HEK293 (cell line): ENCODE measurements around the gene FOXP1.

Source experiments
- CTCF ChIA-PET: fragments of 350-600 bp; formaldehyde crosslinking; extraction: SDS; loops from one replicate; lab custom pipeline; 2021; ENCODE audit warnings: antibody characterized with exemption; lab: Yijun Ruan, JAX
- POLR2A ChIA-PET: fragments of 300-600 bp; formaldehyde crosslinking; extraction: SDS; loops from one replicate; lab custom pipeline; 2020; ENCODE audit warnings: antibody characterized with exemption, inconsistent platforms; lab: Yijun Ruan, JAX
- H3K27ac ChIP-seq: fragments of 200-500 bp; sonication (Bioruptor generic); 2 replicates; pipeline ENCODE4 v1.5.1; 2014; ENCODE audit warnings: low read depth, low read length, control low read depth, inconsistent platforms; ENCODE audit errors: extremely low read depth
- H3K36me3 ChIP-seq, 2 experiments: fragments of 200-500 bp in 1 of 2; sonication (Bioruptor generic) in 1 of 2; 1 replicate in 1 of 2; 2 replicates in 1 of 2; pipeline ENCODE4 v1.5.1; 2014 to 2017; ENCODE audit warnings: inconsistent platforms in 2 of 2, low read length in 2 of 2; ENCODE audit not compliant: control insufficient read depth in 2 of 2, insufficient read depth in 1 of 2
- H3K4me1 ChIP-seq: fragments of 200-500 bp; sonication (Bioruptor generic); 2 replicates; pipeline ENCODE4 v1.5.1; 2014; ENCODE audit warnings: mild to moderate bottlenecking, low read length, inconsistent platforms; ENCODE audit not compliant: control insufficient read depth, insufficient read depth
- H3K4me3 ChIP-seq: 2 replicates; pipeline ENCODE4 v1.5.1; 2011; ENCODE audit warnings: low read depth, mild to moderate bottlenecking, control low read depth, low read length, moderate library complexity
- H3K9me3 ChIP-seq: fragments of 200-500 bp; sonication (Bioruptor generic); 2 replicates; pipeline ENCODE4 v1.5.1; 2014; ENCODE audit warnings: low read depth, low read length, inconsistent platforms; ENCODE audit not compliant: control insufficient read depth, insufficient read depth
- GFI1B ChIP-seq: fragments of 450-650 bp; formaldehyde crosslinking; IDR thresholded peaks from 2 replicates; pipeline ENCODE4 v1.5.1; 2016; ENCODE audit warnings: missing biosample characterization, missing genetic modification characterization
- INSM2 ChIP-seq: fragments of 450-650 bp; formaldehyde crosslinking; IDR thresholded peaks from 2 replicates; pipeline ENCODE4 v1.5.1; 2016; ENCODE audit warnings: missing biosample characterization, missing genetic modification characterization
- OVOL3 ChIP-seq: fragments of 450-650 bp; formaldehyde crosslinking; IDR thresholded peaks from 2 replicates; pipeline ENCODE4 v1.5.1; 2016; ENCODE audit warnings: missing biosample characterization, missing genetic modification characterization
- SCRT1 ChIP-seq: fragments of 450-650 bp; formaldehyde crosslinking; IDR thresholded peaks from 2 replicates; pipeline ENCODE4 v1.5.1; 2016; ENCODE audit warnings: missing biosample characterization, missing genetic modification characterization, borderline replicate concordance
- SCRT2 ChIP-seq: fragments of 450-650 bp; formaldehyde crosslinking; IDR thresholded peaks from 2 replicates; pipeline ENCODE4 v1.5.1; 2016; ENCODE audit warnings: missing biosample characterization, missing genetic modification characterization
- ZBTB20 ChIP-seq: fragments of 450-650 bp; formaldehyde crosslinking; IDR thresholded peaks from 2 replicates; pipeline ENCODE4 v1.5.1; 2016; ENCODE audit warnings: missing biosample characterization, missing genetic modification characterization
- ZNF140 ChIP-seq: fragments of 450-650 bp; formaldehyde crosslinking; IDR thresholded peaks from 2 replicates; pipeline ENCODE4 v1.5.1; 2016; ENCODE audit warnings: missing biosample characterization, missing genetic modification characterization
- ZNF2 ChIP-seq: fragments of 450-650 bp; formaldehyde crosslinking; IDR thresholded peaks from 2 replicates; pipeline ENCODE4 v1.5.1; 2016; ENCODE audit warnings: missing biosample characterization, missing genetic modification characterization
- ZNF302 ChIP-seq: fragments of 450-650 bp; formaldehyde crosslinking; IDR thresholded peaks from 2 replicates; pipeline ENCODE4 v1.5.1; 2016; ENCODE audit warnings: missing biosample characterization, missing genetic modification characterization, low read depth
- ZNF335 ChIP-seq: fragments of 450-650 bp; formaldehyde crosslinking; conservative IDR thresholded peaks from 2 replicates; pipeline ENCODE4 v1.5.1; 2016; ENCODE audit warnings: missing biosample characterization, missing genetic modification characterization
- ZNF341 ChIP-seq: fragments of 450-650 bp; formaldehyde crosslinking; IDR thresholded peaks from 2 replicates; pipeline ENCODE4; 2016; ENCODE audit warnings: low read depth, missing biosample characterization, missing genetic modification characterization
- ZNF398 ChIP-seq: fragments of 450-650 bp; formaldehyde crosslinking; IDR thresholded peaks from 2 replicates; pipeline ENCODE4 v1.5.1; 2017; ENCODE audit warnings: missing biosample characterization, missing genetic modification characterization
- ZNF548 ChIP-seq: fragments of 450-650 bp; formaldehyde crosslinking; IDR thresholded peaks from 2 replicates; pipeline ENCODE4 v1.5.1; 2016; ENCODE audit warnings: missing biosample characterization, missing genetic modification characterization
- ZNF555 ChIP-seq: fragments of 450-650 bp; formaldehyde crosslinking; conservative IDR thresholded peaks from 2 replicates; pipeline ENCODE4 v1.5.1; 2017; ENCODE audit warnings: missing biosample characterization, mild to moderate bottlenecking, missing genetic modification characterization, inconsistent platforms
- ZNF600 ChIP-seq: fragments of 450-650 bp; formaldehyde crosslinking; IDR thresholded peaks from 2 replicates; pipeline ENCODE4 v1.5.1; 2016; ENCODE audit warnings: missing biosample characterization, missing genetic modification characterization
- ZNF629 ChIP-seq: fragments of 450-650 bp; formaldehyde crosslinking; IDR thresholded peaks from 2 replicates; pipeline ENCODE4 v1.5.1; 2017; ENCODE audit warnings: missing biosample characterization, missing genetic modification characterization
- ZNF654 ChIP-seq: fragments of 450-650 bp; formaldehyde crosslinking; IDR thresholded peaks from 2 replicates; pipeline ENCODE4 v1.5.1; 2016; ENCODE audit warnings: low read depth, missing biosample characterization, missing genetic modification characterization
- TF ChIP-seq, protein P1 (sequence below): fragments of 450-650 bp; formaldehyde crosslinking; IDR thresholded peaks from 2 replicates; pipeline ENCODE4 v1.5.1; 2016; ENCODE audit warnings: missing biosample characterization, missing genetic modification characterization

Gene FOXP1

GRCh38 chr3:71307991-71308697, 275.4 kb downstream of the FOXP1 start:
- peaks cover 12% of the 10 kb centered on the region; the same call in 1 of the 2 replicates for H3K4me1 ChIP-seq
- no peak overlapping the region for H3K4me3 ChIP-seq
- CTCF ChIA-PET: no interaction called here
- POLR2A ChIA-PET: no interaction called here
- no peaks in the 10 kb centered on the region for H3K9me3 ChIP-seq
- no peaks in the 10 kb centered on the region for H3K36me3 ChIP-seq
- no peak overlapping the region for H3K27ac ChIP-seq
- no peak for TF ChIP-seq ZNF140
- no peak for TF ChIP-seq ZNF555 (tag by site-specific recombination)
- TF ChIP-seq GFI1B (tag by site-specific recombination): peak; percentile 80
- TF ChIP-seq SCRT1 (tag by site-specific recombination): 0 out of 2 replicates have a peak, but pooled peaks have one; percentile 27
- TF ChIP-seq OVOL3 (tag by site-specific recombination): no peak

DNA sequence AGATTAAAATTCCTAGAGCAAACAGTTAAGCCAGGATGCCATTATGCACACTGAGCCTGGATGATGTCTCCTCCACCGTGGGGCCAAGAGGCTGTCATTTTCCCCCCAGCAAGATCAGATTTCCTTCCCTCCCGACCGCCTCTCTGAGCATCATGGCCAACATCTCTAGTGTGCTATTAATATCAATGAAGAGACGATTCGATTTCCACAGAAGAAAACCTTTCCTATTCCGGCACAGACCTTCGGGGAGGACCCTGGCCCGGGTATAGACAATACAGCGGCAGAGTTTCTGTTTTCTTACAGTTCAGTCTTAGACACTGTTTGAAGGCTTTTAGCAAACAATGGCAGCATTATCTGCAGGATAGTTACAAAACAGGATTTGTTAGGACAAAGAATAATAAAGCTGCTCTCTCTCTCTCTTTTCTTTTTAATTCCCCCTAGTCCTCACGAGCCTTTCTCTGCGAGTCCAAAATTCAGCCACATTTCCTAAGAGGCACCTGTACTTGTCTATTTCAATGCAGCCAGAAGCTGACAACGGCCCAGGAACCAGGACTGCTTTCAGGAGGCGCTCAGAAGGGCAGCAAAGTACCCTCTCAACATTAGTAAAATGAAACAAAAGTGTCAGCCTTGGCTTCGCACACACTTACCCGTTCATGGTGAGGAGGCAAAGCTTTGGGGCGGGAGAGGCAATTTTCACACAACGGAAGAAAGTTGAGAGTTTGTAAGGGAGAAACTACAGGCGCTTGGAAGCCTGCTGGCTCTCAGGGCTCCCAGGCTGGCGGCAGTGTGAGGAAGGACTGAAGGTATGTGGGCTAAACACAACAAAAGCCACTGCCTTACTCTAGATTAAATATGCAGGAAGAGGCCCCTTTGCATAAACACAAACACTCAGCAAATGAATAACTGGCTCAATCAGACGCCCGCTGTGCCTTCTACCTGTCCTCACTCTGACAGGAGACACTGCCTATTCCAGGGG, 278.0 kb downstream of the FOXP1 start:
- Histone ChIP-seq H3K4me3 (no peak overlapping the region; the same call in 1 of the 2 replicates), H3K9me3 (no peaks in the 10 kb centered on the region), H3K4me1 (peaks cover 14% of the 10 kb centered on the region; the same call in 1 of the 2 replicates), H3K36me3 (no peaks in the 10 kb centered on the region), H3K27ac (peak overlapping the region; percentile 46; the same call in 1 of the 2 replicates)
- TF ChIP-seq ZNF398 (tag by site-specific recombination) (peak; percentile 59), INSM2 (tag by site-specific recombination) (0 out of 2 replicates have a peak, but pooled peaks have one; percentile 23), ZNF2 (tag by site-specific recombination) (no peak), ZNF600 (0 out of 2 replicates have a peak, but pooled peaks have one; percentile 10), ZBTB20 (tag by site-specific recombination) (peak; percentile 82), ZNF341 (no peak), ZNF335 (tag by site-specific recombination) (peak; percentile 80)
- TF ChIP-seq, protein P1, sequence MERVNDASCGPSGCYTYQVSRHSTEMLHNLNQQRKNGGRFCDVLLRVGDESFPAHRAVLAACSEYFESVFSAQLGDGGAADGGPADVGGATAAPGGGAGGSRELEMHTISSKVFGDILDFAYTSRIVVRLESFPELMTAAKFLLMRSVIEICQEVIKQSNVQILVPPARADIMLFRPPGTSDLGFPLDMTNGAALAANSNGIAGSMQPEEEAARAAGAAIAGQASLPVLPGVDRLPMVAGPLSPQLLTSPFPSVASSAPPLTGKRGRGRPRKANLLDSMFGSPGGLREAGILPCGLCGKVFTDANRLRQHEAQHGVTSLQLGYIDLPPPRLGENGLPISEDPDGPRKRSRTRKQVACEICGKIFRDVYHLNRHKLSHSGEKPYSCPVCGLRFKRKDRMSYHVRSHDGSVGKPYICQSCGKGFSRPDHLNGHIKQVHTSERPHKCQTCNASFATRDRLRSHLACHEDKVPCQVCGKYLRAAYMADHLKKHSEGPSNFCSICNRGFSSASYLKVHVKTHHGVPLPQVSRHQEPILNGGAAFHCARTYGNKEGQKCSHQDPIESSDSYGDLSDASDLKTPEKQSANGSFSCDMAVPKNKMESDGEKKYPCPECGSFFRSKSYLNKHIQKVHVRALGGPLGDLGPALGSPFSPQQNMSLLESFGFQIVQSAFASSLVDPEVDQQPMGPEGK (tag by site-specific recombination): peak; percentile 49; the same call in 1 of the 2 replicates
- ChIA-PET POLR2A (interaction anchor here (0.5 kb wide), 1 partner anchor 19 kb away, joined by 3 read pairs; no protein-coding TSS in a partner anchor), CTCF (no interaction called here)

- no peak for TF ChIP-seq ZNF302 (tag by site-specific recombination)
- peak; percentile 31 for TF ChIP-seq ZNF654 (tag by site-specific recombination)
- TF ChIP-seq SCRT2 (tag by site-specific recombination): 0 out of 2 replicates have a peak, but pooled peaks have one; percentile 37
- TF ChIP-seq ZNF548 (tag by site-specific recombination): no peak
- TF ChIP-seq ZNF629 (tag by site-specific recombination): no peak
- TF ChIP-seq, all 188 proteins: peak for 2
- ChIA-PET POLR2A (no interaction called here), CTCF (no interaction called here)
- Histone ChIP-seq H3K4me1 (peaks cover 21% of the 10 kb centered on the region), H3K9me3 (no peaks in the 10 kb centered on the region), H3K4me3 (no peak overlapping the region), H3K27ac (no peak overlapping the region; the same call in 1 of the 2 replicates), H3K36me3 (no peaks in the 10 kb centered on the region)
Measured at GRCh38 chr3:71304684-71305083, 278.8 kb downstream of the FOXP1 start.
